Upper lobe of right lung (tissue), 1 donor: ENCODE measurements around the gene SRPK2. TPM values are rescaled to one million over a fixed set of nuclear protein-coding genes. Genes with fewer than 3 reads are reported as not detected.

Source experiments
- ATAC-seq: fragments of 200-7000 bp; cut with Tn5 transposase; one replicate; pipeline ENCODE4 v1.9.1; 2020; ENCODE audit warnings: mild to moderate bottlenecking, moderate library complexity
- DNase-seq: peaks from one replicate; pipeline ENCODE4 v3.0.0-alpha.2; 2020
- H3K27ac ChIP-seq: fragments of 200-600 bp; one replicate; pipeline ENCODE4 v1.8.0; 2022
- H3K27me3 ChIP-seq: fragments of 200-600 bp; one replicate; pipeline ENCODE4 v1.8.0; 2022; ENCODE audit warnings: mild to moderate bottlenecking
- H3K36me3 ChIP-seq: fragments of 200-600 bp; one replicate; pipeline ENCODE4 v1.8.0; 2022
- H3K4me1 ChIP-seq: fragments of 200-600 bp; one replicate; pipeline ENCODE4 v1.8.0; 2022
- H3K4me3 ChIP-seq: fragments of 200-600 bp; one replicate; pipeline ENCODE4 v1.8.0; 2022; ENCODE audit warnings: mild to moderate bottlenecking
- H3K9me3 ChIP-seq: fragments of 200-600 bp; one replicate; pipeline ENCODE4 v1.8.0; 2022
- intact Hi-C: fragments of 100-400 bp; cut with DNase I; formaldehyde crosslinking; loops from one replicate; pipeline ENCODE4 v1.11.0; 2022
- total RNA-seq: library from RNA; stranded (reverse); fragmentation: NEBNext Ultra II Directional; extraction: Animal tissue kit (Norgen Biotek cat#: 25700); gene quantifications from one replicate; pipeline ENCODE4 v1.2.1, GENCODE V29; 2021
- TF ChIP-seq, protein P1 (sequence below): fragments of 200-600 bp; IDR thresholded peaks from one replicate; pipeline ENCODE4 v1.8.0; 2022; ENCODE audit warnings: antibody characterized with exemption
- donor health status: DM: no; HTN: yes; CAD: no; lungs with severe emphysema.

SRPK2 gene
- total RNA-seq, 1 donor from 2014 or later, result 48.5 TPM

DNA sequence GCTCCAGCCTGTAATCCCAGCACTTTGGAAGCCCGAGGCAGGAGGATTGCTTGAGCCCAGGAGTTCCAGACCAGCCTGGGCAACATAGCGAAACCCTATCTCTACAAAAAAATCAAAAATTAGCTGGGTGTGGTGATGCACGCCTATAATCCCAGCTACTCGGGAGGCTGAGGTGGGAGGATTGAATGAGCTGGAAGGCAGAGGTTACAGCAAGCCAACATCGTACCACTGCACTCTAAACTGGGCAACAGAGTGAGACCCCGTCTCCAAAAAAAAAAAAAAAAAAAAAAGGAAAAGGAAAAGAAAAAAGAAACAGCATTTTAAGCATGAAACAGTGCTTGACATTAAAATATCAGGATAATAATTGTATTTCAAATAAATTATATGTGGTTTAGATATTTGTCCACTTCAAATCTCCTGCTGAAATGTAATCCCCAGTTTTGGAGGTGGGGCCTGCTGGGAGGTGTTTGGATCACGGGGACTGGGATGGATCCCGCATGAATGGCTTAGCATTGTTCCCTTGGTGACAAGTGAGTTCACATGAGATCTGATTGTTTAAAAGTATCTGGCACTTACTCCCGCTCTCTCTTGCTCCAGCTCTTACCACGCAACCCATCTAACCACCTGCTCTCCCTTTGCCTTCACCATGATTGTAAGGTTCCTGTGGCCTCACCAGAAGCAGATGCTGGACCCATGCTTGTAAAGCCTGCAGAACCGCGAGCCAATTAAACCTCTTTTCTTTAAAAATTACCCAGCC is 103.4 kb downstream of the SRPK2 start:
- intact Hi-C loops, result no loop called here
- Histone ChIP-seq H3K4me1 (no peaks in the 10 kb centered on the region), H3K9me3 (no peaks in the 10 kb centered on the region), H3K27ac (no peak overlapping the region), H3K4me3 (no peak overlapping the region), H3K36me3 (no peaks in the 10 kb centered on the region), H3K27me3 (no peaks in the 10 kb centered on the region)
- DNase-seq, result no peak
- no peak for ATAC-seq
- TF ChIP-seq, protein P1, sequence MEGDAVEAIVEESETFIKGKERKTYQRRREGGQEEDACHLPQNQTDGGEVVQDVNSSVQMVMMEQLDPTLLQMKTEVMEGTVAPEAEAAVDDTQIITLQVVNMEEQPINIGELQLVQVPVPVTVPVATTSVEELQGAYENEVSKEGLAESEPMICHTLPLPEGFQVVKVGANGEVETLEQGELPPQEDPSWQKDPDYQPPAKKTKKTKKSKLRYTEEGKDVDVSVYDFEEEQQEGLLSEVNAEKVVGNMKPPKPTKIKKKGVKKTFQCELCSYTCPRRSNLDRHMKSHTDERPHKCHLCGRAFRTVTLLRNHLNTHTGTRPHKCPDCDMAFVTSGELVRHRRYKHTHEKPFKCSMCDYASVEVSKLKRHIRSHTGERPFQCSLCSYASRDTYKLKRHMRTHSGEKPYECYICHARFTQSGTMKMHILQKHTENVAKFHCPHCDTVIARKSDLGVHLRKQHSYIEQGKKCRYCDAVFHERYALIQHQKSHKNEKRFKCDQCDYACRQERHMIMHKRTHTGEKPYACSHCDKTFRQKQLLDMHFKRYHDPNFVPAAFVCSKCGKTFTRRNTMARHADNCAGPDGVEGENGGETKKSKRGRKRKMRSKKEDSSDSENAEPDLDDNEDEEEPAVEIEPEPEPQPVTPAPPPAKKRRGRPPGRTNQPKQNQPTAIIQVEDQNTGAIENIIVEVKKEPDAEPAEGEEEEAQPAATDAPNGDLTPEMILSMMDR, result no peak

GRCh38 chr7:105284014-105284413 is 104.7 kb downstream of the SRPK2 start:
- intact Hi-C loops, result no loop called here
- H3K4me3 ChIP-seq, result no peak overlapping the region
- TF ChIP-seq, protein P1, result no peak
- DNase-seq (no peak), ATAC-seq (no peak)
- no peaks in the 10 kb centered on the region for H3K27me3 ChIP-seq
- H3K9me3 ChIP-seq, result no peaks in the 10 kb centered on the region
- H3K4me1 ChIP-seq, result no peaks in the 10 kb centered on the region
- no peak overlapping the region for H3K27ac ChIP-seq
- H3K36me3 ChIP-seq, result no peaks in the 10 kb centered on the region

GRCh38 chr7:105281966-105282365 is 106.8 kb downstream of the SRPK2 start:
- TF ChIP-seq, protein P1, result no peak
- intact Hi-C loops, result no loop called here
- ATAC-seq (no peak), DNase-seq (no peak)
- no peaks in the 10 kb centered on the region for H3K27me3 ChIP-seq
- no peak overlapping the region for H3K4me3 ChIP-seq
- no peak overlapping the region for H3K27ac ChIP-seq
- no peaks in the 10 kb centered on the region for H3K4me1 ChIP-seq
- H3K36me3 ChIP-seq, result no peaks in the 10 kb centered on the region
- H3K9me3 ChIP-seq, result no peaks in the 10 kb centered on the region

DNA sequence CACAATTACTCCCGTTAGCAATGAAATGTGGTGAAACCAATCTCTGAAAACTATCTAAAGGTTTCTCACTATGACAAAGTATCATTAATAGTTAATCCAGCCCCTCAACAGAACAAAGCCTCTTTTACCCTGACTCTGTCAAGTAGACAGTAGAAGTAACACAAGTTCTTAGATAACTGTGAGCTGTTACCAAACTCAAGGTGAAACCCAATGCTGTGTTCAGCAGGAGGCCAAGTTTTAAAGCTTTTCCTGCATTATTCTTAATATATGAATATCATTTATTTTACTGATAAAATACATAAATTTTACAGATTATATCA is 109.1 kb downstream of the SRPK2 start:
- Histone ChIP-seq H3K9me3 (no peaks in the 10 kb centered on the region), H3K4me3 (no peak overlapping the region), H3K27me3 (no peaks in the 10 kb centered on the region), H3K36me3 (no peaks in the 10 kb centered on the region), H3K4me1 (no peaks in the 10 kb centered on the region), H3K27ac (no peak overlapping the region)
- TF ChIP-seq, protein P1, result no peak
- intact Hi-C loops, result no loop called here
- ATAC-seq (no peak), DNase-seq (no peak)

DNA sequence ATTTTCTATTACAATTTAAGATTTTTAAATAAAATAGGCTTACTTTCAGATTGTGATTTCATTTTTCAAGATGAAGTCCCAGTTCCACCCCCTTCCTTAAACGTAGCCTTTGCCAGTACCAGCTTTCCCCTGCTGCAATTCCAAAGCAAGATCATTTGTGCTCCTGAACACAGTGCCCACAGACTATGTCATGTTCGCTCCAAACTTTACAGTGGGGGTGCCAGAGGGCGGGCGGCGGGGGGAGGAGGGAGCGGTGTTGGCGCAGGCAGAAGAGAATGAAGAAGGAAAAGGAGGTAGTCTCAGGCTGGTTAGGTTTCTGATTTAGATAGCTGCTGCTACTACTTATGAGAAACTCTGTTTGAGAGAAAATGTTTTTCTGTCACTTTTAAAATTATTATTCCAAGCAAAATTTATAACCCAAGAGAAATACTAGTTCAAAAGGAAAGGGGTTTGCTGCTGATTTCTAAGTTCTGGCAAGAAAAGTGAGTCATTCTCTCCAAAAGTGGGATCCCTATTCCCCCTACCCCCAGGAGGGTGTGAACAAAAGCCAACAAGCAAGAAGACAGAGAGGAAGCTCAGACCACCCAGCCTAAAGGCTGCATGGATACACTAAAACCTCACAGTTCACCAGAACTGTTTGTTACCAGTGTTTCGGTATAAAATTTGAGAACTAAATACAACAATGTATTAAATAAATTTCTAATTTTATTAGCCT is 109.6 kb downstream of the SRPK2 start:
- no peaks in the 10 kb centered on the region for H3K4me1 ChIP-seq
- H3K9me3 ChIP-seq, result no peaks in the 10 kb centered on the region
- intact Hi-C loops, result no loop called here
- no peak overlapping the region for H3K27ac ChIP-seq
- no peak overlapping the region for H3K4me3 ChIP-seq
- H3K27me3 ChIP-seq, result no peaks in the 10 kb centered on the region
- DNase-seq (no peak), ATAC-seq (no peak)
- H3K36me3 ChIP-seq, result no peaks in the 10 kb centered on the region
- TF ChIP-seq, protein P1, result no peak
